Activated effector memory CD4-positive, alpha-beta T cell treated with Interleukin-2 at 50 U/mL for 16 hours (primary cell): ENCODE measurements around the gene NMU.
"Not testable (repeated sequence)": the region's sequence is repeated elsewhere in the genome, so short reads cannot be mapped to it uniquely, and the experiment has no call there.

Experiments
- DNase-seq: peaks from one replicate; pipeline ENCODE4 v3.0.0-alpha.2; 2020

NMU gene

GRCh38 chr4:55618546-55619143 lies 17.5 kb downstream of the NMU start:
- no peak for DNase-seq

GRCh38 chr4:55617587-55618197 lies 18.4 kb downstream of the NMU start:
- no peak for DNase-seq

- no peak for DNase-seq
Observed at GRCh38 chr4:55615008-55615407, 21.1 kb downstream of the NMU start.

GRCh38 chr4:55613621-55614020 lies 22.5 kb downstream of the NMU start:
- DNase-seq = no peak

- DNase-seq = no peak
Observed at GRCh38 chr4:55612341-55612740, 23.8 kb downstream of the NMU start.

- DNase-seq = no peak
Observed at GRCh38 chr4:55611358-55612059, 24.6 kb downstream of the NMU start.

GRCh38 chr4:55610381-55610780 lies 25.7 kb downstream of the NMU start:
- no peak for DNase-seq

- no peak for DNase-seq
Observed at GRCh38 chr4:55609393-55609866, 26.7 kb downstream of the NMU start.

GRCh38 chr4:55608591-55608990 lies 27.5 kb downstream of the NMU start:
- DNase-seq = no peak

GRCh38 chr4:55604996-55605395 lies 31.1 kb downstream of the NMU start:
- DNase-seq = no peak

- no peak for DNase-seq
Observed at GRCh38 chr4:55600640-55601039, 35.5 kb downstream of the NMU start.

- no peak for DNase-seq
Observed at GRCh38 chr4:55598641-55599040, 37.5 kb downstream of the NMU start.

GRCh38 chr4:55592014-55592413 lies 44.1 kb downstream of the NMU start, which contains the start of gene PDCL2:
Gene PDCL2 (minus strand): TSS chr4:55592245. CDS start chr4:55592109, 136 bp downstream.
- DNase-seq = no peak

GRCh38 chr4:55588160-55588559 lies 47.9 kb downstream of the NMU start:
- no peak for DNase-seq

GRCh38 chr4:55582773-55583172 lies 53.3 kb downstream of the NMU start:
- DNase-seq = not testable (repeated sequence)

- no peak for DNase-seq
Observed at GRCh38 chr4:55578341-55579010, 57.6 kb downstream of the NMU start.

- no peak for DNase-seq
Observed at GRCh38 chr4:55575513-55575912, 60.6 kb downstream of the NMU start.

GRCh38 chr4:55574252-55574651 lies 61.8 kb downstream of the NMU start:
- no peak for DNase-seq

GRCh38 chr4:55571806-55572205 lies 64.3 kb downstream of the NMU start:
- DNase-seq = no peak

GRCh38 chr4:55568905-55569504 lies 67.1 kb downstream of the NMU start:
- DNase-seq = no peak

- no peak for DNase-seq
Observed at GRCh38 chr4:55561889-55562288, 74.2 kb downstream of the NMU start.

GRCh38 chr4:55560096-55560495 lies 76.0 kb downstream of the NMU start:
- no peak for DNase-seq

- DNase-seq = no peak
Observed at GRCh38 chr4:55554453-55555030, 81.6 kb downstream of the NMU start.
